Measurements from ENCODE around the gene SORBS1. TPM values are rescaled to one million over a fixed set of nuclear protein-coding genes. Genes with fewer than 3 reads are reported as not detected.
A peak's percentile ranks its signal among the peaks of the same experiment; 100 is the strongest.

Gene SORBS1
- total RNA-seq, 4 donors from 2014 or later: 23.3 to 359 (median 72.2) TPM

GRCh38 chr10:95560278-95561176 is 644 bp downstream of the SORBS1 start:
- no peaks in the 10 kb centered on the region for H3K27me3 ChIP-seq
- intact Hi-C loops (cut with DNase I): no loop called here
- H3K36me3 ChIP-seq: no peaks in the 10 kb centered on the region
- H3K4me1 ChIP-seq: peaks cover 0 to 24% (median 0%) of the 10 kb centered on the region in 3 donors
- H3K27ac ChIP-seq: peak overlapping the region; percentile 91 to 94 (median 92)
- peak overlapping the region; percentile 78 to 83 (median 82) for H3K4me3 ChIP-seq
- WGBS, 2 donors: 5 to 8% methylated on average over 23 to 39 of the region's 48 CpGs
- no peaks in the 10 kb centered on the region for H3K9me3 ChIP-seq
- TF ChIP-seq POLR2A (IDR thresholded peaks at IDR 0.05): no peak
- TF ChIP-seq CTCF (IDR thresholded peaks at IDR 0.05): no peak
- DNase-seq: no peak

- Histone ChIP-seq H3K9me3 (no peaks in the 10 kb centered on the region), H3K36me3 (no peaks in the 10 kb centered on the region), H3K27me3 (no peaks in the 10 kb centered on the region), H3K27ac (peak overlapping the region; percentile 91 to 94 (median 92)), H3K4me3 (peak overlapping the region; percentile 78 to 83 (median 82)), H3K4me1 (peaks cover 0 to 24% (median 0%) of the 10 kb centered on the region in 3 donors)
- no peak for TF ChIP-seq CTCF (IDR thresholded peaks at IDR 0.05)
- TF ChIP-seq POLR2A (IDR thresholded peaks at IDR 0.05): no peak
- 30 to 56% methylated on average over 5 to 10 of the region's 10 CpGs for WGBS, 2 donors
- intact Hi-C loops (cut with DNase I): no loop called here
- DNase-seq: no peak
Observed at GRCh38 chr10:95559896-95560277, 1.3 kb downstream of the SORBS1 start.

- no peak for TF ChIP-seq POLR2A (IDR thresholded peaks at IDR 0.05)
- TF ChIP-seq CTCF (IDR thresholded peaks at IDR 0.05): no peak
- H3K27ac ChIP-seq: peak overlapping the region; percentile 91 to 94 (median 92)
Observed at GRCh38 chr10:95559471-95559870, 1.7 kb downstream of the SORBS1 start.

GRCh38 chr10:95558593-95559320 is 2.4 kb downstream of the SORBS1 start:
- no peaks in the 10 kb centered on the region for H3K9me3 ChIP-seq
- intact Hi-C loops (cut with DNase I): no loop called here
- peak overlapping the region; percentile 78 to 83 (median 82) for H3K4me3 ChIP-seq
- no peaks in the 10 kb centered on the region for H3K27me3 ChIP-seq
- no peaks in the 10 kb centered on the region for H3K36me3 ChIP-seq
- no peak for DNase-seq
- 54 to 70% methylated on average over 1 of the region's 1 CpG for WGBS, 2 donors
- no peak for TF ChIP-seq POLR2A (IDR thresholded peaks at IDR 0.05)
- no peak for TF ChIP-seq CTCF (IDR thresholded peaks at IDR 0.05)
- peak overlapping the region; percentile 91 to 94 (median 92) for H3K27ac ChIP-seq
- peaks cover 0 to 24% (median 0%) of the 10 kb centered on the region in 3 donors for H3K4me1 ChIP-seq

More at GRCh38 chr10:95559471-95559870, 1.7 kb downstream of the SORBS1 start:
- Histone ChIP-seq H3K36me3 (no peaks in the 10 kb centered on the region), H3K9me3 (no peaks in the 10 kb centered on the region), H3K27me3 (no peaks in the 10 kb centered on the region), H3K4me1 (peaks cover 0 to 24% (median 0%) of the 10 kb centered on the region in 3 donors), H3K4me3 (peak overlapping the region; percentile 78 to 83 (median 82))
- DNase-seq: no peak
- intact Hi-C loops (cut with DNase I): no loop called here
- whole genome bisulfite sequencing, 2 donors: 66 to 74% methylated on average over 4 of the region's 4 CpGs
